CD4-positive, alpha-beta T cell (primary cell): ENCODE data around the gene KCNN3. TPM values are rescaled to one million over a fixed set of nuclear protein-coding genes. Genes with fewer than 3 reads are reported as not detected.

ENCODE experiments used
- ATAC-seq: fragments of 200-7000 bp; cut with Tn5 transposase; one replicate; pipeline ENCODE4 v1.10.0; 2022; ENCODE audit warnings: mild to moderate bottlenecking; ENCODE audit not compliant: poor library complexity
- CTCF ChIA-PET: fragments of 350-600 bp; sonication (Branson Sonifier 250); formaldehyde crosslinking; loops from one replicate; lab custom pipeline; 2021; ENCODE audit warnings: antibody characterized with exemption, inconsistent platforms; lab: Charles Lee
- POLR2A ChIA-PET: fragments of 350-600 bp; sonication (Branson Sonifier 250); formaldehyde crosslinking; loops from one replicate; lab custom pipeline; 2021; ENCODE audit warnings: antibody characterized with exemption, inconsistent platforms; lab: Charles Lee
- DNase-seq, 14 experiments: peaks; one replicate each; pipeline ENCODE4 v3.0.0-alpha.2; 2013 to 2020; ENCODE audit warnings: mixed read lengths in 2 of 14
- H3K27ac ChIP-seq, 2 donors: one replicate each; pipeline versions ENCODE4 v1.5.1 to v1.7.0; 2013; ENCODE audit warnings: low read length in 2 of 2, low read depth in 1 of 2, mild to moderate bottlenecking in 1 of 2
- H3K27me3 ChIP-seq, 2 experiments: 1 replicate in 1 of 2; 2 replicates in 1 of 2; pipeline versions ENCODE4 v1.6.1 to v1.7.0; 2013; ENCODE audit warnings: low read length in 2 of 2, control low read depth in 1 of 2, mild to moderate bottlenecking in 1 of 2, moderate library complexity in 1 of 2; ENCODE audit not compliant: insufficient read depth in 2 of 2, control insufficient read depth in 1 of 2
- H3K36me3 ChIP-seq: one replicate; pipeline ENCODE4 v1.6.1; 2013; ENCODE audit warnings: low read length, control low read depth; ENCODE audit not compliant: insufficient read depth
- H3K4me1 ChIP-seq: one replicate; pipeline ENCODE4 v1.6.1; 2013; ENCODE audit warnings: low read length, control low read depth; ENCODE audit not compliant: insufficient read depth
- H3K4me3 ChIP-seq: one replicate; pipeline ENCODE4 v1.5.1; 2013; ENCODE audit warnings: mild to moderate bottlenecking, low read length, moderate library complexity
- H3K9me3 ChIP-seq, 2 experiments: 1 replicate in 1 of 2; 2 replicates in 1 of 2; pipeline versions ENCODE4 v1.6.1 to v1.7.0; 2013; ENCODE audit warnings: low read length in 2 of 2, mild to moderate bottlenecking in 2 of 2, control low read depth in 1 of 2, moderate library complexity in 1 of 2; ENCODE audit not compliant: control insufficient read depth in 1 of 2, insufficient read depth in 1 of 2
- H3K27ac Mint-ChIP-seq: one replicate; pipeline ENCODE4 v1.8.0; 2020; ENCODE audit warnings: mixed read lengths
- H3K27me3 Mint-ChIP-seq: one replicate; pipeline ENCODE4 v1.8.0; 2021; ENCODE audit warnings: mixed read lengths
- H3K36me3 Mint-ChIP-seq: one replicate; pipeline ENCODE4 v1.8.0; 2021; ENCODE audit warnings: low read depth, mixed read lengths
- H3K4me1 Mint-ChIP-seq: one replicate; pipeline ENCODE4 v1.8.0; 2021; ENCODE audit warnings: low read depth, mixed read lengths
- H3K4me3 Mint-ChIP-seq: one replicate; pipeline ENCODE4 v1.8.0; 2020; ENCODE audit warnings: mild to moderate bottlenecking, mixed read lengths
- H3K9me3 Mint-ChIP-seq: one replicate; pipeline ENCODE4 v1.8.0; 2020; ENCODE audit warnings: mixed read lengths
- CTCF ChIP-seq: fragments of 200-600 bp; IDR thresholded peaks from one replicate; pipeline ENCODE4 v1.8.0; 2022; ENCODE audit warnings: antibody characterized with exemption, mild to moderate bottlenecking
- intact Hi-C, 2 experiments: fragments of 100-400 bp; cut with DNase I in 1 of 2; cut with micrococcal nuclease in 1 of 2; formaldehyde crosslinking; loops; one replicate each; pipeline versions ENCODE4 v1.15.1 to v1.9.0; 2023 to 2025; cut with DNase I, micrococcal nuclease
- total RNA-seq, 174 experiments: library from RNA in 2 of 174; stranded (reverse) in 2 of 174; gene quantifications; one replicate each; pipeline ENCODE4 v1.2.3 and lab custom pipeline; 2021 to 2026

KCNN3 gene
- total RNA-seq, 2 experiments from 2014 or later, result not detected

- TF ChIP-seq CTCF, result no peak
- DNase-seq, result peak in 1 of 14 experiments; percentile 23
- no peak for ATAC-seq
- H3K9me3 Mint-ChIP-seq, result no peaks in the 10 kb centered on the region
- H3K27me3 Mint-ChIP-seq, result peaks cover 10% of the 10 kb centered on the region
- Histone ChIP-seq H3K36me3 (no peaks in the 10 kb centered on the region), H3K27ac (no peak overlapping the region), H3K9me3 (no peaks in the 10 kb centered on the region), H3K27me3 (peaks cover 0 to 5% of the 10 kb centered on the region in 2 experiments), H3K4me3 (no peak overlapping the region), H3K4me1 (no peaks in the 10 kb centered on the region)
- ChIA-PET POLR2A (no interaction called here), CTCF (interaction anchor here (1.4 kb wide), 1 partner anchor 19 kb away, joined by 3 read pairs; no protein-coding TSS in a partner anchor)
- H3K36me3 Mint-ChIP-seq, result no peaks in the 10 kb centered on the region
- H3K4me1 Mint-ChIP-seq, result no peaks in the 10 kb centered on the region
- H3K27ac Mint-ChIP-seq, result no peak overlapping the region
- intact Hi-C loops, result no loop called here
- no peak overlapping the region for H3K4me3 Mint-ChIP-seq
These were observed 60.4 kb downstream of the KCNN3 start for GRCh38 chr1:154809436-154810413.

- peaks cover 15% of the 10 kb centered on the region for H3K27me3 Mint-ChIP-seq
- ChIA-PET POLR2A (no interaction called here), CTCF (interaction anchor here (1.4 kb wide), 1 partner anchor 18 kb away, joined by 3 read pairs; no protein-coding TSS in a partner anchor)
- no peaks in the 10 kb centered on the region for H3K4me1 ChIP-seq
- no peak overlapping the region for H3K4me3 Mint-ChIP-seq
- no peak overlapping the region for H3K27ac Mint-ChIP-seq
- H3K27me3 ChIP-seq, result peaks cover 0 to 5% of the 10 kb centered on the region in 2 experiments
- no peak overlapping the region for H3K4me3 ChIP-seq
- H3K36me3 ChIP-seq, result no peaks in the 10 kb centered on the region
- H3K9me3 ChIP-seq, result no peaks in the 10 kb centered on the region
- H3K4me1 Mint-ChIP-seq, result no peaks in the 10 kb centered on the region
- no peak for TF ChIP-seq CTCF
- no peak overlapping the region for H3K27ac ChIP-seq
- DNase-seq (no peak), ATAC-seq (no peak)
- H3K36me3 Mint-ChIP-seq, result no peaks in the 10 kb centered on the region
- intact Hi-C loops, result no loop called here
- H3K9me3 Mint-ChIP-seq, result no peaks in the 10 kb centered on the region
These were observed 61.2 kb downstream of the KCNN3 start for GRCh38 chr1:154808909-154809262.

GRCh38 chr1:154808261-154808908 is 61.7 kb downstream of the KCNN3 start:
- H3K9me3 Mint-ChIP-seq, result no peaks in the 10 kb centered on the region
- no peak for DNase-seq
- H3K27ac Mint-ChIP-seq, result no peak overlapping the region
- no peak for ATAC-seq
- no peak overlapping the region for H3K27ac ChIP-seq
- H3K4me1 Mint-ChIP-seq, result no peaks in the 10 kb centered on the region
- intact Hi-C loops, result no loop called here
- H3K4me1 ChIP-seq, result no peaks in the 10 kb centered on the region
- ChIA-PET CTCF (interaction anchor here (1.4 kb wide), 1 partner anchor 17 kb away, joined by 3 read pairs; no protein-coding TSS in a partner anchor), POLR2A (no interaction called here)
- no peaks in the 10 kb centered on the region for H3K9me3 ChIP-seq
- peaks cover 15% of the 10 kb centered on the region for H3K27me3 Mint-ChIP-seq
- peaks cover 0 to 5% of the 10 kb centered on the region in 2 experiments for H3K27me3 ChIP-seq
- no peaks in the 10 kb centered on the region for H3K36me3 Mint-ChIP-seq
- TF ChIP-seq CTCF, result no peak
- H3K36me3 ChIP-seq, result no peaks in the 10 kb centered on the region
- H3K4me3 Mint-ChIP-seq, result no peak overlapping the region
- H3K4me3 ChIP-seq, result no peak overlapping the region
